Measurements from ENCODE around the gene PRF1. TPM values are rescaled to one million over a fixed set of nuclear protein-coding genes. Genes with fewer than 3 reads are reported as not detected.

The PRF1 gene
- total RNA-seq, 4 donors from 2014 or later: 2.0 to 5.3 (median 3.3) TPM

- no peak for TF ChIP-seq CTCF (IDR thresholded peaks at IDR 0.05; ENCODE audit: low read depth)
These were observed 52.1 kb downstream of the PRF1 start for GRCh38 chr10:70550459-70550858.

- no peak for TF ChIP-seq CTCF (IDR thresholded peaks at IDR 0.05; ENCODE audit: low read depth)
These were observed 52.5 kb downstream of the PRF1 start for GRCh38 chr10:70549962-70550458.

- no peak for TF ChIP-seq CTCF (IDR thresholded peaks at IDR 0.05; ENCODE audit: low read depth)
These were observed 53.1 kb downstream of the PRF1 start for GRCh38 chr10:70549351-70549961.

Other genes with a start within 250 kb of the PRF1 start
- 1 to 10 TPM; 2.3 to 5.8 (median 3.5) TPM for gene LRRC20, start 220.1 kb downstream of the PRF1 start, total RNA-seq
- gene EIF4EBP2, start 198.6 kb downstream of the PRF1 start, total RNA-seq: 100 to 1,000 TPM; 185 to 225 (median 195) TPM
- gene NODAL, start 161.1 kb downstream of the PRF1 start, total RNA-seq: not detected
- gene PALD1, start 124.0 kb downstream of the PRF1 start, total RNA-seq: 1 to 10 TPM; 1.0 to 4.5 (median 2.9) TPM
- gene ADAMTS14, start 69.8 kb upstream of the PRF1 start, total RNA-seq: not detected
- gene TBATA, start 182.6 kb upstream of the PRF1 start, total RNA-seq: 1 to 10 TPM in 1 of 4 donors, not detected in 3; 1.1 TPM
- 10 to 100 TPM; 25.9 to 52.6 (median 42.0) TPM for gene SGPL1, start 213.2 kb upstream of the PRF1 start, total RNA-seq

Data from subcutaneous adipose tissue (tissue), 4 donors.